Stimulated activated naive CD8-positive, alpha-beta T cell treated with anti-CD3 and anti-CD28 coated beads, Interleukin-15, amount 100 ng/mL, for 72 hours (primary cell): Measurements from ENCODE around the gene SMAD5.

Source experiments
- ATAC-seq: fragments of 150-1000 bp; cut with Tn5 transposase; 2 replicates; pipeline ENCODE4 v1.10.0; 2021; ENCODE audit warnings: mild to moderate bottlenecking, moderate library complexity
- DNase-seq, 2 donors: peaks; one replicate each; pipeline ENCODE4 v3.0.0; 2021 to 2022
- H3K27ac Mint-ChIP-seq, 2 donors: one replicate each; pipeline ENCODE4 v1.8.0; 2022; ENCODE audit warnings: mild to moderate bottlenecking in 2 of 2, mixed read lengths in 2 of 2, moderate library complexity in 2 of 2
- H3K27me3 Mint-ChIP-seq: one replicate; pipeline ENCODE4 v1.8.0; 2022; ENCODE audit warnings: mixed read lengths
- H3K4me1 Mint-ChIP-seq: one replicate; pipeline ENCODE4 v1.8.0; 2022; ENCODE audit warnings: mild to moderate bottlenecking, mixed read lengths
- H3K4me3 Mint-ChIP-seq, 2 donors: one replicate each; pipeline ENCODE4 v1.8.0; 2022; ENCODE audit warnings: mild to moderate bottlenecking in 2 of 2, mixed read lengths in 2 of 2, moderate library complexity in 1 of 2
- H3K9me3 Mint-ChIP-seq, 2 donors: one replicate each; pipeline ENCODE4 v1.8.0; 2022; ENCODE audit warnings: mixed read lengths in 2 of 2

The SMAD5 gene

GRCh38 chr5:136132557-136133221 is at the start of gene SMAD5:
TSS of gene SMAD5 (plus strand) at chr5:136132845. CDS start at chr5:136153761, 20,916 bp downstream.
- Mint-ChIP-seq H3K27ac (peak within 1 kb of the TSS; percentile 77 to 97), H3K27me3 (peaks cover 25% of the 10 kb centered on the region), H3K9me3 (no peaks in the 10 kb centered on the region), H3K4me1 (peaks cover 18% of the 10 kb centered on the region), H3K4me3 (peak within 1 kb of the TSS; percentile 89 to 96)
- DNase-seq (peak; percentile 83 to 86), ATAC-seq (peak; percentile 90)

- no peak for ATAC-seq
- H3K4me1 Mint-ChIP-seq = peaks cover 11% of the 10 kb centered on the region
Observed at GRCh38 chr5:136084698-136085097, 47.9 kb upstream of the SMAD5 start.

GRCh38 chr5:136086783-136087566 is 45.7 kb upstream of the SMAD5 start:
- Mint-ChIP-seq H3K27me3 (no peaks in the 10 kb centered on the region), H3K27ac (no peak overlapping the region), H3K4me3 (no peak overlapping the region), H3K4me1 (no peaks in the 10 kb centered on the region), H3K9me3 (no peaks in the 10 kb centered on the region)
- DNase-seq (no peak), ATAC-seq (no peak)

More at GRCh38 chr5:136084698-136085097, 47.9 kb upstream of the SMAD5 start:
- no peak for DNase-seq
- Mint-ChIP-seq H3K9me3 (no peaks in the 10 kb centered on the region), H3K4me3 (no peak overlapping the region), H3K27me3 (peaks cover 12% of the 10 kb centered on the region), H3K27ac (no peak overlapping the region)

- Mint-ChIP-seq H3K4me3 (no peak overlapping the region), H3K27me3 (peaks cover under 1% of the 10 kb centered on the region), H3K9me3 (no peaks in the 10 kb centered on the region), H3K4me1 (no peaks in the 10 kb centered on the region), H3K27ac (no peak overlapping the region)
- ATAC-seq (no peak), DNase-seq (no peak)
Observed at GRCh38 chr5:136087961-136088871, 44.4 kb upstream of the SMAD5 start.

- H3K9me3 Mint-ChIP-seq = no peaks in the 10 kb centered on the region
- H3K4me3 Mint-ChIP-seq = no peak overlapping the region
Observed at GRCh38 chr5:136089791-136090190, 42.9 kb upstream of the SMAD5 start.

GRCh38 chr5:136090319-136090718 is 42.3 kb upstream of the SMAD5 start:
- H3K9me3 Mint-ChIP-seq = no peaks in the 10 kb centered on the region
- no peak overlapping the region for H3K4me3 Mint-ChIP-seq
- no peak overlapping the region for H3K27ac Mint-ChIP-seq
- ATAC-seq (no peak), DNase-seq (no peak)
- H3K27me3 Mint-ChIP-seq = peaks cover 21% of the 10 kb centered on the region
- H3K4me1 Mint-ChIP-seq = no peaks in the 10 kb centered on the region

More at GRCh38 chr5:136089791-136090190, 42.9 kb upstream of the SMAD5 start:
- no peak overlapping the region for H3K27ac Mint-ChIP-seq
- ATAC-seq (no peak), DNase-seq (no peak)
- peaks cover 16% of the 10 kb centered on the region for H3K27me3 Mint-ChIP-seq
- H3K4me1 Mint-ChIP-seq = no peaks in the 10 kb centered on the region

- ATAC-seq = no peak
- peaks cover 22% of the 10 kb centered on the region for H3K27me3 Mint-ChIP-seq
- no peak for DNase-seq
Observed at GRCh38 chr5:136094189-136094912, 38.3 kb upstream of the SMAD5 start.

GRCh38 chr5:136094913-136095641 is 37.6 kb upstream of the SMAD5 start:
- no peak for ATAC-seq
- no peak for DNase-seq
- H3K4me3 Mint-ChIP-seq = no peak overlapping the region
- H3K4me1 Mint-ChIP-seq = no peaks in the 10 kb centered on the region
- H3K27me3 Mint-ChIP-seq = peaks cover 25% of the 10 kb centered on the region
- no peaks in the 10 kb centered on the region for H3K9me3 Mint-ChIP-seq
- H3K27ac Mint-ChIP-seq = no peak overlapping the region

More at GRCh38 chr5:136094189-136094912, 38.3 kb upstream of the SMAD5 start:
- Mint-ChIP-seq H3K4me3 (no peak overlapping the region), H3K9me3 (no peaks in the 10 kb centered on the region), H3K4me1 (no peaks in the 10 kb centered on the region), H3K27ac (no peak overlapping the region)

- no peak overlapping the region for H3K4me3 Mint-ChIP-seq
- ATAC-seq = no peak
- H3K27ac Mint-ChIP-seq = no peak overlapping the region
- no peaks in the 10 kb centered on the region for H3K4me1 Mint-ChIP-seq
- no peak for DNase-seq
- H3K9me3 Mint-ChIP-seq = no peaks in the 10 kb centered on the region
- peaks cover 28% of the 10 kb centered on the region for H3K27me3 Mint-ChIP-seq
Observed at GRCh38 chr5:136098176-136098575, 34.5 kb upstream of the SMAD5 start.

GRCh38 chr5:136099870-136100269 is 32.8 kb upstream of the SMAD5 start:
- no peak for ATAC-seq
- H3K4me3 Mint-ChIP-seq = no peak overlapping the region
- H3K9me3 Mint-ChIP-seq = no peaks in the 10 kb centered on the region
- no peak for DNase-seq
- H3K27ac Mint-ChIP-seq = no peak overlapping the region
- H3K27me3 Mint-ChIP-seq = peaks cover 12% of the 10 kb centered on the region
- H3K4me1 Mint-ChIP-seq = no peaks in the 10 kb centered on the region

GRCh38 chr5:136101884-136102283 is 30.8 kb upstream of the SMAD5 start:
- H3K4me3 Mint-ChIP-seq = no peak overlapping the region
- no peak for DNase-seq
- no peaks in the 10 kb centered on the region for H3K4me1 Mint-ChIP-seq
- no peak for ATAC-seq
- no peak overlapping the region for H3K27ac Mint-ChIP-seq
- H3K9me3 Mint-ChIP-seq = no peaks in the 10 kb centered on the region
- peaks cover 7% of the 10 kb centered on the region for H3K27me3 Mint-ChIP-seq

GRCh38 chr5:136103118-136103517 is 29.5 kb upstream of the SMAD5 start:
- Mint-ChIP-seq H3K4me1 (no peaks in the 10 kb centered on the region), H3K27me3 (peaks cover 7% of the 10 kb centered on the region)

GRCh38 chr5:136104306-136104965 is 28.2 kb upstream of the SMAD5 start:
- no peaks in the 10 kb centered on the region for H3K4me1 Mint-ChIP-seq
- H3K27me3 Mint-ChIP-seq = peaks cover 7% of the 10 kb centered on the region
- H3K27ac Mint-ChIP-seq = no peak overlapping the region
- no peak for DNase-seq
- no peaks in the 10 kb centered on the region for H3K9me3 Mint-ChIP-seq
- no peak for ATAC-seq
- H3K4me3 Mint-ChIP-seq = no peak overlapping the region

More at GRCh38 chr5:136103118-136103517, 29.5 kb upstream of the SMAD5 start:
- no peaks in the 10 kb centered on the region for H3K9me3 Mint-ChIP-seq
- no peak for DNase-seq
- ATAC-seq = no peak
- H3K4me3 Mint-ChIP-seq = no peak overlapping the region
- no peak overlapping the region for H3K27ac Mint-ChIP-seq
